GM23338 (cell line): ENCODE measurements around the gene ANKRD40. TPM values are rescaled to one million over a fixed set of nuclear protein-coding genes. Genes with fewer than 3 reads are reported as not detected.

ENCODE experiments used
- ATAC-seq: fragments of 200-7000 bp; cut with Tn5 transposase; 3 replicates; pipeline ENCODE4 v1.9.1; 2020
- DNase-seq: peaks from one replicate; pipeline ENCODE4 v3.0.0-alpha.2; 2015; ENCODE audit warnings: low spot score
- H2AFZ ChIP-seq: fragments of 200-600 bp; sonication (generic); 2 replicates; pipeline ENCODE4 v1.8.0; 2016; ENCODE audit warnings: antibody characterized with exemption, mild to moderate bottlenecking, moderate library complexity
- H3F3A ChIP-seq: fragments of 200-600 bp; sonication (generic); replicated peaks from 2 replicates; pipeline ENCODE4 v1.8.0; 2017; ENCODE audit warnings: antibody characterized with exemption, mixed run types, low read depth
- H3K27ac ChIP-seq: fragments of 200-600 bp; sonication (generic); 2 replicates; pipeline ENCODE4 v1.6.1; 2016; ENCODE audit warnings: low read depth
- H3K27me3 ChIP-seq: fragments of 200-600 bp; sonication (generic); 2 replicates; pipeline ENCODE4 v1.8.0; 2016; ENCODE audit warnings: mild to moderate bottlenecking, mixed run types, moderate library complexity; ENCODE audit not compliant: insufficient read depth
- H3K36me3 ChIP-seq: fragments of 200-600 bp; sonication (generic); 2 replicates; pipeline ENCODE4 v1.8.0; 2016; ENCODE audit warnings: mild to moderate bottlenecking; ENCODE audit not compliant: insufficient read depth
- H3K4me1 ChIP-seq: fragments of 200-600 bp; sonication (generic); 2 replicates; pipeline ENCODE4 v1.8.0; 2016; ENCODE audit warnings: mild to moderate bottlenecking, moderate library complexity; ENCODE audit not compliant: insufficient read depth
- H3K4me2 ChIP-seq: fragments of 200-600 bp; sonication (generic); 2 replicates; pipeline ENCODE4 v1.7.1; 2017; ENCODE audit warnings: mixed run types
- H3K4me3 ChIP-seq: fragments of 200-600 bp; sonication (generic); 2 replicates; pipeline ENCODE4 v1.6.1; 2016; ENCODE audit warnings: mixed run types
- H3K79me2 ChIP-seq: fragments of 200-600 bp; sonication (generic); replicated peaks from 2 replicates; pipeline ENCODE4 v1.8.0; 2017; ENCODE audit warnings: mild to moderate bottlenecking; ENCODE audit not compliant: insufficient read depth
- H3K9me2 ChIP-seq: fragments of 200-600 bp; sonication (generic); 2 replicates; pipeline ENCODE4 v1.8.0; 2017; ENCODE audit not compliant: insufficient read depth
- H4K20me1 ChIP-seq: fragments of 200-600 bp; sonication (generic); replicated peaks from 2 replicates; pipeline ENCODE4 v1.8.0; 2017; ENCODE audit warnings: mild to moderate bottlenecking; ENCODE audit not compliant: insufficient read depth
- H3K27ac Mint-ChIP-seq: 2 replicates; pipeline ENCODE4 v1.8.0; 2020; ENCODE audit warnings: inconsistent platforms, mild to moderate bottlenecking, moderate library complexity, mixed read lengths
- H3K27me3 Mint-ChIP-seq: 3 replicates; pipeline ENCODE4 v1.8.0; 2022; ENCODE audit warnings: low read depth, mild to moderate bottlenecking, moderate library complexity, mixed read lengths, inconsistent platforms; ENCODE audit not compliant: insufficient read depth, poor library complexity
- H3K36me3 Mint-ChIP-seq: 3 replicates; pipeline ENCODE4 v1.8.0; 2021; ENCODE audit warnings: low read depth, mild to moderate bottlenecking, inconsistent platforms, moderate library complexity, mixed read lengths
- H3K4me1 Mint-ChIP-seq: 3 replicates; pipeline ENCODE4 v1.8.0; 2020; ENCODE audit warnings: mild to moderate bottlenecking, inconsistent platforms, mixed read lengths
- H3K4me3 Mint-ChIP-seq: 3 replicates; pipeline ENCODE4 v1.8.0; 2021; ENCODE audit warnings: moderate library complexity, mild to moderate bottlenecking, inconsistent platforms, mixed read lengths
- H3K9me3 Mint-ChIP-seq: 3 replicates; pipeline ENCODE4 v1.8.0; 2020; ENCODE audit warnings: moderate library complexity, mild to moderate bottlenecking, inconsistent platforms, mixed read lengths
- CTCF ChIP-seq, 2 experiments: fragments of 200-600 bp in 1 of 2; sonication (generic) in 1 of 2; conservative IDR thresholded peaks; 2 replicates each; pipeline versions ENCODE4 v1.5.1 to v1.6.1; 2016 to 2017; ENCODE audit warnings: antibody characterized with exemption in 2 of 2, low read depth in 2 of 2, mild to moderate bottlenecking in 2 of 2, moderate library complexity in 1 of 2
- EZH2phosphoT487 ChIP-seq: fragments of 200-600 bp; sonication (generic); IDR thresholded peaks from one replicate; pipeline ENCODE4 v1.8.1; 2018; ENCODE audit warnings: antibody characterized with exemption; ENCODE audit not compliant: unreplicated experiment
- JUNB ChIP-seq: IDR thresholded peaks from one replicate; pipeline ENCODE4 v1.6.1; 2016; ENCODE audit warnings: antibody characterized with exemption; ENCODE audit not compliant: unreplicated experiment
- NANOG ChIP-seq: IDR thresholded peaks from 2 replicates; pipeline ENCODE4 v1.6.1; 2016; ENCODE audit warnings: antibody characterized with exemption, borderline replicate concordance
- REST ChIP-seq: IDR thresholded peaks from one replicate; pipeline ENCODE4 v1.6.1; 2018; ENCODE audit warnings: antibody characterized with exemption; ENCODE audit not compliant: unreplicated experiment
- STAT1 ChIP-seq: IDR thresholded peaks from one replicate; pipeline ENCODE4 v1.6.1; 2016; ENCODE audit warnings: antibody characterized with exemption; ENCODE audit not compliant: unreplicated experiment
- ZNF114 ChIP-seq: fragments of 250-450 bp; sonication (Bioruptor Pico); IDR thresholded peaks from 2 replicates; pipeline ENCODE4 v1.5.0; 2020; ENCODE audit warnings: mild to moderate bottlenecking, moderate library complexity
- ZNF331 ChIP-seq: fragments of 250-450 bp; sonication (Bioruptor Pico); IDR thresholded peaks from 2 replicates; pipeline ENCODE4 v1.5.0; 2020; ENCODE audit warnings: low read depth, mild to moderate bottlenecking, moderate library complexity
- ZNF462 ChIP-seq: fragments of 250-450 bp; sonication (Bioruptor Pico); IDR thresholded peaks from 2 replicates; pipeline ENCODE4 v1.5.0; 2020; ENCODE audit warnings: mild to moderate bottlenecking, moderate library complexity
- polyA plus RNA-seq: library from polyadenylated mRNA; unstranded; fragments of >200 nt; fragmentation: Nextera tagmentation; extraction: Ambion mirVana; gene quantifications from 2 replicates; pipeline ENCODE4 v1.2.1, GENCODE V29; 2016
- total RNA-seq: library from RNA; depleted of rRNA; stranded (reverse); fragments of >200 nt; shearing (Covaris generic); gene quantifications from 2 replicates; pipeline ENCODE4 v1.2.3, GENCODE V29; 2014

ANKRD40 gene
- total and polyA plus RNA-seq, 2 experiments from 2014 or later: 19.0 to 42.1 TPM

GRCh38 chr17:50731575-50732460 lies 24.1 kb upstream of the ANKRD40 start (continued):
- no peak for TF ChIP-seq EZH2phosphoT487
- TF ChIP-seq ZNF331 (CRISPR knock-in tag): no peak
- TF ChIP-seq ZNF114 (CRISPR knock-in tag): no peak
- no peak for TF ChIP-seq REST
- no peak for TF ChIP-seq CTCF (conservative IDR thresholded peaks at IDR 0.05; ENCODE audit: low read depth in 2 of 2)

- Histone ChIP-seq H3K4me2 (no peak overlapping the region), H2AFZ (no peak overlapping the region), H4K20me1 (peaks cover 81% of the 10 kb centered on the region), H3K79me2 (peaks cover 100% of the 10 kb centered on the region), H3K27ac (no peak overlapping the region), H3K4me1 (no peaks in the 10 kb centered on the region; the same call in 1 of the 2 replicates), H3K36me3 (no peaks in the 10 kb centered on the region), H3K27me3 (no peaks in the 10 kb centered on the region), H3K9me2 (no peaks in the 10 kb centered on the region), H3K4me3 (no peak overlapping the region), H3F3A (no peaks in the 10 kb centered on the region)
- Mint-ChIP-seq H3K27ac (no peak overlapping the region), H3K27me3 (no peaks in the 10 kb centered on the region), H3K9me3 (no peaks in the 10 kb centered on the region), H3K36me3 (no peaks in the 10 kb centered on the region), H3K4me3 (no peak overlapping the region), H3K4me1 (peaks cover 9% of the 10 kb centered on the region)
- no peak for DNase-seq
- no peak for ATAC-seq
- TF ChIP-seq ZNF462 (no peak), STAT1 (no peak), JUNB (no peak), NANOG (no peak)
These were observed 21.4 kb upstream of the ANKRD40 start for GRCh38 chr17:50728881-50729765.
